Epithelial cell of prostate (primary cell): ENCODE results near the gene SLC6A12.
"Not testable (repeated sequence)": the region's sequence is repeated elsewhere in the genome, so short reads cannot be mapped to it uniquely, and the experiment has no call there.

Experiments used
- DNase-seq: peaks from one replicate; pipeline ENCODE4 v3.0.0-alpha.2; 2011; ENCODE audit warnings: low read depth, low spot score
- H3K27ac ChIP-seq: fragments of 450-650 bp; 2 replicates; pipeline ENCODE4 v1.5.1; 2017; ENCODE audit warnings: mild to moderate bottlenecking

Gene SLC6A12

GRCh38 chr12:235967-236366 is 22.0 kb upstream of the SLC6A12 start:
- DNase-seq, H3K27ac ChIP-seq: not testable (repeated sequence)

- H3K27ac ChIP-seq, result no peak overlapping the region
These were observed 21.0 kb upstream of the SLC6A12 start for GRCh38 chr12:234891-235415.

GRCh38 chr12:234019-234418 is 20.1 kb upstream of the SLC6A12 start:
- H3K27ac ChIP-seq, result no peak overlapping the region
- DNase-seq, result no peak

More at GRCh38 chr12:234891-235415, 21.0 kb upstream of the SLC6A12 start:
- no peak for DNase-seq

GRCh38 chr12:233615-233968 is 19.6 kb upstream of the SLC6A12 start:
- no peak overlapping the region for H3K27ac ChIP-seq

GRCh38 chr12:232731-233614 is 19.0 kb upstream of the SLC6A12 start:
- DNase-seq, result no peak
- no peak overlapping the region for H3K27ac ChIP-seq

More at GRCh38 chr12:233615-233968, 19.6 kb upstream of the SLC6A12 start:
- DNase-seq, result no peak

GRCh38 chr12:230925-231671 is 17.1 kb upstream of the SLC6A12 start:
- DNase-seq, result no peak
- no peak overlapping the region for H3K27ac ChIP-seq

- no peak for DNase-seq
- H3K27ac ChIP-seq, result no peak overlapping the region
These were observed 15.7 kb upstream of the SLC6A12 start for GRCh38 chr12:229441-230191.

- DNase-seq, result no peak
These were observed 14.9 kb upstream of the SLC6A12 start for GRCh38 chr12:228846-229200.

GRCh38 chr12:227923-228845 is 14.2 kb upstream of the SLC6A12 start:
- no peak for DNase-seq
- H3K27ac ChIP-seq, result no peak overlapping the region

More at GRCh38 chr12:228846-229200, 14.9 kb upstream of the SLC6A12 start:
- H3K27ac ChIP-seq, result no peak overlapping the region

GRCh38 chr12:227286-227915 is 13.4 kb upstream of the SLC6A12 start:
- H3K27ac ChIP-seq, result no peak overlapping the region
- no peak for DNase-seq

GRCh38 chr12:226401-226800 is 12.4 kb upstream of the SLC6A12 start:
- no peak for DNase-seq
- no peak overlapping the region for H3K27ac ChIP-seq

GRCh38 chr12:225012-225411 is 11.1 kb upstream of the SLC6A12 start:
- no peak overlapping the region for H3K27ac ChIP-seq
- DNase-seq, result no peak

GRCh38 chr12:224330-224729 is 10.4 kb upstream of the SLC6A12 start:
- DNase-seq, result no peak

GRCh38 chr12:223841-224240 is 9.9 kb upstream of the SLC6A12 start:
- DNase-seq, result no peak
- H3K27ac ChIP-seq, result no peak overlapping the region

More at GRCh38 chr12:224330-224729, 10.4 kb upstream of the SLC6A12 start:
- H3K27ac ChIP-seq, result no peak overlapping the region

GRCh38 chr12:221736-222135 is 7.8 kb upstream of the SLC6A12 start:
- DNase-seq, result no peak
- no peak overlapping the region for H3K27ac ChIP-seq

GRCh38 chr12:220946-221550 is 7.1 kb upstream of the SLC6A12 start:
- no peak for DNase-seq
- H3K27ac ChIP-seq, result no peak overlapping the region

- DNase-seq, result no peak
- H3K27ac ChIP-seq, result no peak overlapping the region
These were observed 6.5 kb upstream of the SLC6A12 start for GRCh38 chr12:220491-220890.

- no peak overlapping the region for H3K27ac ChIP-seq
- no peak for DNase-seq
These were observed 6.0 kb upstream of the SLC6A12 start for GRCh38 chr12:219891-220352.
